Common myeloid progenitor, CD34-positive (primary cell): ENCODE measurements around the gene OSBPL9.

Experiments used
- CTCF ChIA-PET: fragments of 350-600 bp; sonication (Branson Sonifier 250); formaldehyde crosslinking; loops from one replicate; lab custom pipeline; 2021; ENCODE audit warnings: antibody characterized with exemption; lab: Charles Lee
- POLR2A ChIA-PET: fragments of 350-600 bp; sonication (Branson Sonifier 250); formaldehyde crosslinking; loops from one replicate; lab custom pipeline; 2021; ENCODE audit warnings: antibody characterized with exemption; lab: Charles Lee
- DNase-seq, 3 donors: peaks; one replicate each; pipeline versions ENCODE4 v3.0.0 to v3.0.0-alpha.2; 2013
- H3K27ac ChIP-seq, 2 experiments: 1 replicate in 1 of 2; 2 replicates in 1 of 2; pipeline ENCODE4 v1.7.0; 2013; ENCODE audit warnings: inconsistent platforms in 2 of 2, low read length in 2 of 2, mild to moderate bottlenecking in 2 of 2, low read depth in 1 of 2, moderate library complexity in 1 of 2; ENCODE audit not compliant: severe bottlenecking in 2 of 2, insufficient read depth in 1 of 2, poor library complexity in 1 of 2
- H3K27me3 ChIP-seq, 5 experiments: replicated peaks in 2 of 5; 1 replicate in 3 of 5; 2 replicates in 2 of 5; pipeline versions ENCODE4 v1.6.1 to v1.7.0; 2013; ENCODE audit warnings: low read length in 4 of 5, mild to moderate bottlenecking in 2 of 5, moderate library complexity in 2 of 5, inconsistent platforms in 1 of 5; ENCODE audit not compliant: insufficient read depth in 5 of 5, control insufficient read depth in 4 of 5
- H3K36me3 ChIP-seq, 4 experiments: 1 replicate in 2 of 4; 2 replicates in 2 of 4; pipeline versions ENCODE4 v1.6.1 to v1.7.0; 2013; ENCODE audit warnings: low read length in 3 of 4, control low read depth in 1 of 4, mild to moderate bottlenecking in 1 of 4; ENCODE audit not compliant: control insufficient read depth in 4 of 4, insufficient read depth in 4 of 4
- H3K4me1 ChIP-seq, 4 experiments: 1 replicate in 3 of 4; 2 replicates in 1 of 4; pipeline versions ENCODE4 v1.6.1 to v1.7.1; 2013; ENCODE audit warnings: low read length in 3 of 4, mild to moderate bottlenecking in 3 of 4, control low read depth in 1 of 4, inconsistent platforms in 1 of 4, moderate library complexity in 1 of 4; ENCODE audit not compliant: control insufficient read depth in 4 of 4, insufficient read depth in 4 of 4; ENCODE audit errors: control extremely low read depth in 1 of 4
- H3K4me3 ChIP-seq, 7 experiments: 1 replicate in 4 of 7; 2 replicates in 3 of 7; pipeline versions ENCODE4 v1.5.1 to v1.7.0; 2013; ENCODE audit warnings: mild to moderate bottlenecking in 7 of 7, low read length in 6 of 7, moderate library complexity in 6 of 7, inconsistent platforms in 2 of 7, low read depth in 2 of 7, control low read depth in 1 of 7; ENCODE audit not compliant: insufficient read depth in 4 of 7, control insufficient read depth in 1 of 7; ENCODE audit errors: extremely low read depth in 1 of 7
- H3K9me3 ChIP-seq, 5 experiments: 1 replicate in 4 of 5; 2 replicates in 1 of 5; pipeline versions ENCODE4 v1.6.1 to v1.7.1; 2013; ENCODE audit warnings: low read length in 4 of 5, mild to moderate bottlenecking in 2 of 5, inconsistent platforms in 1 of 5, low read depth in 1 of 5, moderate library complexity in 1 of 5; ENCODE audit not compliant: control insufficient read depth in 4 of 5, insufficient read depth in 2 of 5; ENCODE audit errors: control extremely low read depth in 1 of 5
- WGBS: methylation state at CpG from one replicate; pipeline ENCODE4 v1.1.5; 2013; ENCODE audit not compliant: insufficient coverage; 5-methylcytosine and 5-hydroxymethylcytosine counted together

The OSBPL9 gene

DNA sequence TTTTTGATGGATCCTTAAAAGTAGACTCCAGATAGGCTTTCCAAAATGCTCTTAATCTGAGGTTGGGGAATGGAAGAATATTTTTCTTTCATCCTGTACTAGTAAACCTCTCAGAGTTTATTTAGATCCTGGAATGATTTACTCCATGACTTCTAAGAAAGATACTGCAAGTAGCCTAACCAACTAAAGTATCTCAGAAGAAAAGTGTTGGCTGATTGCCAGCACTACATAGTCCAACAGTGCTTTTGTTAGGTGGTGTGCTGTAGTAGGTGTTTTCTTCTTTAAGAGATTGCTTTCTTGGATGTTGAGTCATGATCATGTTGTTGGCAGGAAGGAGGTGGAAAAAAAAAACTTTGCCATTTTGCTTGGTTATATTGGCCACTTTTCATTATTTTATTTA lies 119.8 kb downstream of the OSBPL9 start:
- POLR2A ChIA-PET, result no interaction called here
- peak overlapping the region in 1 of 7 experiments; percentile 6 for H3K4me3 ChIP-seq
- CTCF ChIA-PET, result no interaction called here
- H3K27ac ChIP-seq, result no peak overlapping the region
- H3K4me1 ChIP-seq, result peaks cover 4 to 32% (median 22%) of the 10 kb centered on the region in 4 experiments
- H3K36me3 ChIP-seq, result no peaks in the 10 kb centered on the region
- H3K27me3 ChIP-seq, result no peaks in the 10 kb centered on the region
- no peaks in the 10 kb centered on the region for H3K9me3 ChIP-seq
- peak; percentile 24 to 65 (median 62) for DNase-seq

DNA sequence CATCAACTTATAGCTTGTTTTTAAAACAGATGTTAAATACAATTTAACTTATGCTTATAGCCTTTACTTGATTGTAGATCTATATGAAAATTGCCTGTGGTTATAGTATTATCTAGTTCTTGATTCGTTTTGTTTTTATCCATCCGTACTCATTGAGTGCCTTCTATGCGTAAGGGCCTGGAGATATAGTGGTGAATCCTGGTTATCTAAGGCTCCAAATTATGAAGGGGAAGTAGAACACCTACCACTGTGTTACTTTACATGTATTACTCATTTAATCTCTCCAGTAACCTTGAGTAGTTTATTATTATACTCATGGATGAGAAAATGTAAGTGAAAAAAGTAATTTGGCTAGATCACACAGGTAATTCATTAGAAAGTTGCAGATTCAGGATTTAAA lies 121.8 kb downstream of the OSBPL9 start:
- peak in 1 of 3 donors; percentile 21 for DNase-seq
- no CpG with 5 or more reads among the region's 3 CpGs for WGBS
- Histone ChIP-seq H3K4me3 (no peak overlapping the region), H3K27ac (no peak overlapping the region), H3K27me3 (no peaks in the 10 kb centered on the region), H3K4me1 (peaks cover 4 to 32% (median 21%) of the 10 kb centered on the region in 4 experiments), H3K9me3 (no peaks in the 10 kb centered on the region), H3K36me3 (peaks cover 0 to 3% (median 0%) of the 10 kb centered on the region in 4 experiments)
- CTCF ChIA-PET, result interaction anchor here (1.1 to 1.8 kb wide), 2 partner anchors 13 to 30 kb away, joined by 3 to 7 read pairs; no protein-coding TSS in a partner anchor
- POLR2A ChIA-PET, result no interaction called here

DNA sequence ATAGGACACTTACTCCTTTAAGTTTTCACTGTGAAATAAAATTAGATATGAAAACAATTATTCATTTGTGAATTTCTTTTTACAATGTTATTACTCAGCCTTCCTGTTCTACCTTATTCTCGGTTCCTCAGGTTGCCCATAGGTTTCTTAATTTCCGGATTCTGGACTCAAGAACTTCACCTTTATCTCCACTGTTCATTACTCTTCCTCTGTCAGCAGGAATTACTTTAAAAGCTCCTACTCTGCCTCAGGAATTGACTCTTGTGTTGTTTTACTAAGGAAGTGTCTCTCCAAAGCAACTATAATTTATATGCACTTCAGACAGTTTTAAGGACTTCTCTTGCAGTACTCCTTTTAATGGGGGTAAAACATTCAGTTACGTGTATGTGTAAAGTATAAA lies 123.8 kb downstream of the OSBPL9 start:
- 17% methylated on average over 2 of the region's 3 CpGs for WGBS
- ChIA-PET CTCF (interaction anchor here (0.9 to 3.1 kb wide), 3 partner anchors 9 to 49 kb away, joined by 3 to 12 read pairs (median 4); no protein-coding TSS in a partner anchor), POLR2A (interaction anchor here (0.8 kb wide), 1 partner anchor 11 kb away, joined by 4 read pairs; no protein-coding TSS in a partner anchor)
- Histone ChIP-seq H3K4me1 (peaks cover 0 to 21% (median 10%) of the 10 kb centered on the region in 4 experiments), H3K36me3 (peaks cover 0 to 3% (median 0%) of the 10 kb centered on the region in 4 experiments), H3K27me3 (no peaks in the 10 kb centered on the region), H3K9me3 (no peaks in the 10 kb centered on the region), H3K27ac (no peak overlapping the region), H3K4me3 (no peak overlapping the region)
- DNase-seq, result no peak

DNA sequence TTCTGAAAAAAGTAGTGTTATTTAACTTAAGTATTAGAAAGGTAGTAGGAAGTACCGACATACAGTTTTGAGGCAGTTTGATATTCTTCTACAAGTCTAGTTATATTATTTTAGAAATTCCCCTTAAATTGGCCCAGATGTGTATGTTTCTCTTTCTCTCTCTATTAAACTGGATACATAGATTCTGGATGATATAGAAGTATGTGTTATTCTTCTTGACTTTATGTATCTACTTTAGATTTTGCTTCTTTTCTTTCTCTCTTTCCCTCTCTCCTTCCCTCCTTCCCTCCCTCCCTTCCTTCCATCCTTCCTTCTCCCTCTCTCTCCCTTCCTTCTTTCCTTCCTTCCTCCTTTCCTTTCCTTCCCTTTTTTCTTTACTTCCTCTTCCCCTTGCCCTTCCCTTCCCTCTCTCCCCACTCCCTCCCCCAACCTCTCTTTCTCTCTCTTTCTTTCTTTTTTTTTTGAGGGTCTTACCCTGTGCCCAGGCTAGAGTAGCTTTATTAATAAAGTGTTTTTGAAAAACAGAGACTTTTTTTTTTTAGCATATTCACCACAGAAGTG lies 124.3 kb downstream of the OSBPL9 start:
- H3K4me3 ChIP-seq, result no peak overlapping the region
- H3K9me3 ChIP-seq, result no peaks in the 10 kb centered on the region
- H3K27me3 ChIP-seq, result no peaks in the 10 kb centered on the region
- no peak overlapping the region for H3K27ac ChIP-seq
- WGBS, result no CpG with 5 or more reads among the region's 1 CpG
- peaks cover 0 to 20% (median 10%) of the 10 kb centered on the region in 4 experiments for H3K4me1 ChIP-seq
- no peak for DNase-seq
- peaks cover 0 to 3% (median 0%) of the 10 kb centered on the region in 4 experiments for H3K36me3 ChIP-seq
- ChIA-PET CTCF (interaction anchor here (0.5 to 3.1 kb wide), 4 partner anchors 10 to 212 kb away, joined by 3 to 12 read pairs (median 4); no protein-coding TSS in a partner anchor), POLR2A (interaction anchor here (0.6 to 0.8 kb wide), 2 partner anchors 11 to 298 kb away, joined by 3 to 4 read pairs; no protein-coding TSS in a partner anchor)

DNA sequence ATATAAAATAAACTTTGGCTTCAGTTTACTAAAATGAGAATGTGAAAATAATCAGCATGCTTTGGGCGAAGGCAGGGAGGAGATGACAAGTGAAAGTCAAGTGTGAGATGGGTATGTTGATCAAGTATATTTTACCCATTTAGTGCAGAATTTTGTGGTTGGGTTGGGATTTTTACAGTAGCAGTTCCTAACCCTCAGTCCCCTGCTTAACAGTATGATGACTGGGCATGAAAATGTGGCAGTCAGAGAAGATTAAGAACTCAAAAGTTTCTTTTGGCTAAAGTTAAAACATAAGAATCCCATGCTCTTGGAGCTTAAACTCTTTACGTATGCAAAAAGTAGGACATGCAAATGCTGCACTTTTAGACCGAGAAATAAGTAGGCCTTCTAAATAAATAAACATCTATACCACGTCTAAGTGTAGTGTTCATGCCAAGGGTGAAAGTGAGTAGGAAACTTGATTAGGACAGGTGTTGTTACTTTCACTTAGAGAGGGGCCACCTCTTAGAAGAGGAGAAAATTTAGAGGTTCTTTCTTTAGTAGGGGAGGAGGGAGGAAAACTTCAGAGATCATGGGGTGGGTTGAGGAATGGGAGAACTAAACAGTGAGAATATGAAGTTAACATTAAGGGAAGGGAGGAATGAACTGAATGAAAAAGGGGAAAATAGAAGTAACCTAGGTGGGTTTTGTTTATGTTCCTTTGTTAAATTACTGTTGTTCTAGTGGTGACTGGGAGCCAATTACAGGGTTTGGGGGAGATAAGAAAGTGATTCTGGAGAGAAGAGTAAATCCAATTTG lies 127.8 kb downstream of the OSBPL9 start:
- H3K27me3 ChIP-seq, result no peaks in the 10 kb centered on the region
- H3K9me3 ChIP-seq, result no peaks in the 10 kb centered on the region
- 86% methylated on average over 1 of the region's 4 CpGs for WGBS
- POLR2A ChIA-PET, result no interaction called here
- peaks cover 0 to 10% (median 4%) of the 10 kb centered on the region in 4 experiments for H3K36me3 ChIP-seq
- CTCF ChIA-PET, result no interaction called here
- H3K27ac ChIP-seq, result no peak overlapping the region
- H3K4me3 ChIP-seq, result no peak overlapping the region
- no peak for DNase-seq
- peaks cover 0 to 8% (median 3%) of the 10 kb centered on the region in 4 experiments for H3K4me1 ChIP-seq

DNA sequence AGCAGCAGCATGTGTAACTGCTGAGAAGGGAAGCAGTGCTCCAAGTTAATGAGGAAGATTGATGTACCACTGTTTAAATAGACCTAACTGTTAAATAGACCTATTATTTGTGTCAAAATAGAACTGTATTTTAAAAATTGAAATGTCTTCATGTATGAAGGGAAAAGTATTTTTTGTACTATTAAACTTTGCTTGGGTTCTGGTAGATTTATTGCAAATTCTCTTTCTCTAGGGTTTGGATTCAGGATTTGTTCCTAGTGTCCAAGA lies 128.3 kb downstream of the OSBPL9 start:
- no peak overlapping the region for H3K27ac ChIP-seq
- no peak overlapping the region for H3K4me3 ChIP-seq
- H3K4me1 ChIP-seq, result peaks cover 0 to 10% (median 5%) of the 10 kb centered on the region in 4 experiments
- H3K9me3 ChIP-seq, result no peaks in the 10 kb centered on the region
- no peaks in the 10 kb centered on the region for H3K27me3 ChIP-seq
- CTCF ChIA-PET, result no interaction called here
- no peak for DNase-seq
- peaks cover 0 to 10% (median 4%) of the 10 kb centered on the region in 4 experiments for H3K36me3 ChIP-seq
- POLR2A ChIA-PET, result no interaction called here

DNA sequence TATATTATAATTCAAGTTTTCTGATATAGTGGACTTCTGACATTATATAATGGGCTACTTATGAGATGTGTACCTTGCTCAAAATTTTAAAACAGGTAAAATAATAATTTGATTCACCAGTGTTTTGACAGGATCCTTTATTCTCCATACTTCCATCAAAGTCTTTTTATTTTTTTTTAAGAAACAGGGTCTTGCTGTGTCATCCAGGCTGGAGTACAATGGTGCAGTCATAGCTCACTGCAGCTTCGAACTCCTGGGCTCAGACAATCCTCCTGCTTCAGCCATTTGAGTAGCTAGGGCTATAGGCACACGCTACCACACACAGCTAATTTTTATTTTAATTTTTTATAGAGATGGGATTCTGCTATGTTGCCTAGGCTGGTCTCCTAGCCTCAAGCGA lies 132.3 kb downstream of the OSBPL9 start:
- ChIA-PET CTCF (interaction anchor here (1.1 to 1.4 kb wide), 2 partner anchors 9 to 17 kb away, joined by 3 to 4 read pairs; no protein-coding TSS in a partner anchor), POLR2A (no interaction called here)
- Histone ChIP-seq H3K27ac (no peak overlapping the region), H3K4me3 (no peak overlapping the region), H3K27me3 (no peaks in the 10 kb centered on the region), H3K36me3 (peaks cover 2 to 25% (median 17%) of the 10 kb centered on the region in 4 experiments), H3K4me1 (peaks cover 0 to 5% (median 2%) of the 10 kb centered on the region in 4 experiments), H3K9me3 (peaks cover 0 to 4% (median 3%) of the 10 kb centered on the region in 5 experiments)
- no CpG with 5 or more reads among the region's 3 CpGs for WGBS
- DNase-seq, result no peak
